Mesodermal cell (in vitro differentiated cells): ENCODE data around the gene CIBAR2.

Experiments
- H3K27ac ChIP-seq: 2 replicates; pipeline ENCODE4 v1.7.0; 2013; ENCODE audit warnings: mild to moderate bottlenecking, low read depth, low read length, moderate library complexity; ENCODE audit not compliant: severe bottlenecking
- H3K36me3 ChIP-seq: 2 replicates; pipeline ENCODE4 v1.7.1; 2013; ENCODE audit warnings: mild to moderate bottlenecking, low read length, moderate library complexity; ENCODE audit not compliant: control insufficient read depth, insufficient read depth
- H3K4me1 ChIP-seq: one replicate; pipeline ENCODE4 v1.7.1; 2013; ENCODE audit warnings: mild to moderate bottlenecking, low read length; ENCODE audit not compliant: insufficient read depth, control insufficient read depth, poor library complexity, severe bottlenecking
- H3K4me3 ChIP-seq: 2 replicates; pipeline ENCODE4 v1.7.0; 2013; ENCODE audit warnings: low read length, control low read depth, mild to moderate bottlenecking; ENCODE audit not compliant: insufficient read depth, poor library complexity, severe bottlenecking; ENCODE audit errors: extremely low read depth
- H3K9me3 ChIP-seq: 2 replicates; pipeline ENCODE4 v1.7.1; 2013; ENCODE audit warnings: mild to moderate bottlenecking, low read length, moderate library complexity; ENCODE audit not compliant: control insufficient read depth
- WGBS, 2 experiments: methylation state at CpG; one replicate each; pipeline ENCODE4 v1.1.5; 2013; ENCODE audit warnings: missing lambda C conversion rate in 2 of 2; ENCODE audit not compliant: insufficient coverage in 2 of 2; 5-methylcytosine and 5-hydroxymethylcytosine counted together

CIBAR2 gene

GRCh38 chr16:85048921-85049562 lies 63.2 kb downstream of the CIBAR2 start:
- H3K4me3 ChIP-seq = no peak overlapping the region
- 93 to 96% methylated on average over 16 to 17 of the region's 17 CpGs for WGBS, 2 experiments
- H3K9me3 ChIP-seq = no peaks in the 10 kb centered on the region
- H3K36me3 ChIP-seq = no peaks in the 10 kb centered on the region
- no peak overlapping the region for H3K27ac ChIP-seq
- H3K4me1 ChIP-seq = peaks cover 3% of the 10 kb centered on the region
